DOHH2 (cell line): Measurements from ENCODE around the gene OR52R1.

Experiments used
- EZH2phosphoT487 ChIP-seq: fragments of 200-600 bp; sonication (generic); IDR thresholded peaks from 2 replicates; pipeline ENCODE4 v1.6.1; 2017; ENCODE audit warnings: borderline replicate concordance, mild to moderate bottlenecking, antibody characterized with exemption, low read length, moderate library complexity, mixed read lengths
- TF ChIP-seq, protein P1 (sequence below): fragments of 200-600 bp; sonication (generic); IDR thresholded peaks from one replicate; pipeline ENCODE4 v1.5.1; 2014; ENCODE audit warnings: antibody characterized with exemption, mild to moderate bottlenecking, low read depth, low read length; ENCODE audit not compliant: poor library complexity, severe bottlenecking

DNA sequence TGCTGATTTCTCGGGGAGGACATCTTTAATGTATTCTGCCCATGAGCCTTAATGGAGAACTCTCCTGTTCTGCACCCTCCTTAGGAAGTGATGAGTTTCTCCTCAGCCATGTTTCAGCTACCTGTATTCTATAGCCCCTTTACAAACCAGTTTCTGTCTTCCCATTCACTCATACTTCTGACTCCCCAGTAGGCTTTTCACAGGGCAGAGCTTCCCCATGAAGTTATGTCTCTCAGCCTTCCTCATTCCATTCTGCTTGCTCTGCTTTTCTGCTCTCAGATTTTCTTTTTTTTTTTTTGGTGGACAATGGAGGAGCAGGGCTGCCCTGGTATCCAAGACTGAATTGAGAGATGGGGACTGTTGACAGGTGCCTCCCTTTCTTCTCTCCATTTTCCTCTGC lies 4.3 kb upstream of the OR52R1 start:
- TF ChIP-seq, protein P1, sequence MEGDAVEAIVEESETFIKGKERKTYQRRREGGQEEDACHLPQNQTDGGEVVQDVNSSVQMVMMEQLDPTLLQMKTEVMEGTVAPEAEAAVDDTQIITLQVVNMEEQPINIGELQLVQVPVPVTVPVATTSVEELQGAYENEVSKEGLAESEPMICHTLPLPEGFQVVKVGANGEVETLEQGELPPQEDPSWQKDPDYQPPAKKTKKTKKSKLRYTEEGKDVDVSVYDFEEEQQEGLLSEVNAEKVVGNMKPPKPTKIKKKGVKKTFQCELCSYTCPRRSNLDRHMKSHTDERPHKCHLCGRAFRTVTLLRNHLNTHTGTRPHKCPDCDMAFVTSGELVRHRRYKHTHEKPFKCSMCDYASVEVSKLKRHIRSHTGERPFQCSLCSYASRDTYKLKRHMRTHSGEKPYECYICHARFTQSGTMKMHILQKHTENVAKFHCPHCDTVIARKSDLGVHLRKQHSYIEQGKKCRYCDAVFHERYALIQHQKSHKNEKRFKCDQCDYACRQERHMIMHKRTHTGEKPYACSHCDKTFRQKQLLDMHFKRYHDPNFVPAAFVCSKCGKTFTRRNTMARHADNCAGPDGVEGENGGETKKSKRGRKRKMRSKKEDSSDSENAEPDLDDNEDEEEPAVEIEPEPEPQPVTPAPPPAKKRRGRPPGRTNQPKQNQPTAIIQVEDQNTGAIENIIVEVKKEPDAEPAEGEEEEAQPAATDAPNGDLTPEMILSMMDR, result no peak
- no peak for TF ChIP-seq EZH2phosphoT487
